Uterus (tissue), 2 donors: ENCODE results near the gene KLK10.

Experiments used
- CTCF ChIP-seq, 4 experiments: fragments of 200-600 bp in 2 of 4; fragments of 450-650 bp in 2 of 4; sonication (generic) in 2 of 4; IDR thresholded peaks; one replicate each; pipeline ENCODE4 v1.5.1; 2016 to 2019; ENCODE audit warnings: antibody characterized with exemption in 4 of 4, mild to moderate bottlenecking in 2 of 4, moderate library complexity in 1 of 4
- POLR2A ChIP-seq, 2 donors: fragments of 450-650 bp; IDR thresholded peaks; one replicate each; pipeline ENCODE4 v1.6.1; 2016; ENCODE audit warnings: antibody characterized with exemption in 2 of 2, mild to moderate bottlenecking in 1 of 2, moderate library complexity in 1 of 2

GRCh38 chr19:51031880-51032225 is 12.3 kb upstream of the KLK10 start:
- TF ChIP-seq CTCF (IDR thresholded peaks at IDR 0.05) (no peak), POLR2A (IDR thresholded peaks at IDR 0.05) (no peak)
